Loucy (cell line): ENCODE results near the gene SLC4A3.

Source experiments
- H2AFZ ChIP-seq: fragments of 200-600 bp; sonication (generic); 2 replicates; pipeline ENCODE4 v1.6.0; 2016; ENCODE audit warnings: antibody characterized with exemption, mild to moderate bottlenecking, low read length, moderate library complexity
- H3F3A ChIP-seq: fragments of 200-600 bp; 2 replicates; pipeline ENCODE4 v1.6.0; 2016; ENCODE audit warnings: antibody characterized with exemption, low read depth, mild to moderate bottlenecking
- H3K27me3 ChIP-seq: fragments of 200-600 bp; sonication (generic); 2 replicates; pipeline ENCODE4 v1.6.1; 2014; ENCODE audit warnings: low read length, mild to moderate bottlenecking; ENCODE audit not compliant: insufficient read depth, poor library complexity, severe bottlenecking
- H3K36me3 ChIP-seq: fragments of 200-600 bp; sonication (generic); 2 replicates; pipeline ENCODE4 v1.6.1; 2016; ENCODE audit warnings: low read length; ENCODE audit not compliant: insufficient read depth
- H3K4me1 ChIP-seq: fragments of 200-600 bp; sonication (generic); 2 replicates; pipeline ENCODE4 v1.5.1; 2014; ENCODE audit warnings: low read length, mild to moderate bottlenecking; ENCODE audit not compliant: insufficient read depth, poor library complexity, severe bottlenecking
- H3K4me2 ChIP-seq: fragments of 200-600 bp; sonication (generic); 2 replicates; pipeline ENCODE4 v1.6.0; 2014; ENCODE audit warnings: antibody characterized with exemption, low read length, low read depth, mild to moderate bottlenecking; ENCODE audit not compliant: poor library complexity, severe bottlenecking
- H3K4me3 ChIP-seq: fragments of 200-600 bp; sonication (generic); 2 replicates; pipeline ENCODE4 v1.5.1; 2014; ENCODE audit warnings: low read length, mild to moderate bottlenecking, mixed read lengths; ENCODE audit not compliant: poor library complexity, severe bottlenecking
- H3K79me2 ChIP-seq: fragments of 200-600 bp; sonication (generic); 2 replicates; pipeline ENCODE4 v1.6.1; 2014; ENCODE audit warnings: low read length; ENCODE audit not compliant: insufficient read depth
- H3K9ac ChIP-seq: fragments of 200-600 bp; sonication (generic); 2 replicates; pipeline ENCODE4 v1.6.0; 2014; ENCODE audit warnings: mild to moderate bottlenecking, low read depth, low read length, moderate library complexity; ENCODE audit not compliant: poor library complexity, severe bottlenecking
- H3K9me2 ChIP-seq: fragments of 200-600 bp; sonication (generic); replicated peaks from 2 replicates; pipeline ENCODE4 v1.6.1; 2016; ENCODE audit warnings: low read depth, low read length, mixed read lengths
- H3K9me3 ChIP-seq: fragments of 200-600 bp; sonication (generic); 2 replicates; pipeline ENCODE4 v1.6.1; 2014; ENCODE audit warnings: mild to moderate bottlenecking, antibody characterized with exemption, low read length, low read depth; ENCODE audit not compliant: insufficient read depth
- H4K20me1 ChIP-seq: fragments of 200-600 bp; sonication (generic); 2 replicates; pipeline ENCODE4 v1.6.0; 2014; ENCODE audit warnings: antibody characterized with exemption, low read length, mild to moderate bottlenecking; ENCODE audit not compliant: insufficient read depth, poor library complexity, severe bottlenecking
- EZH2phosphoT487 ChIP-seq: fragments of 200-600 bp; IDR thresholded peaks from 2 replicates; pipeline ENCODE4 v1.6.1; 2018; ENCODE audit warnings: antibody characterized with exemption, mild to moderate bottlenecking, moderate library complexity, borderline replicate concordance
- TF ChIP-seq, protein P1 (sequence below): fragments of 200-600 bp; sonication (generic); conservative IDR thresholded peaks from 2 replicates; pipeline ENCODE4 v1.5.1; 2014; ENCODE audit warnings: mild to moderate bottlenecking, antibody characterized with exemption, low read length

SLC4A3 gene

GRCh38 chr2:219621935-219622334 lies 5.5 kb upstream of the SLC4A3 start:
- Histone ChIP-seq H3K9ac (no peak overlapping the region), H3K4me3 (no peak overlapping the region), H4K20me1 (no peaks in the 10 kb centered on the region), H3K4me2 (no peak overlapping the region), H3K79me2 (no peaks in the 10 kb centered on the region), H3K4me1 (no peaks in the 10 kb centered on the region), H3K9me3 (no peaks in the 10 kb centered on the region), H3K27me3 (peaks cover 8% of the 10 kb centered on the region), H3K9me2 (no peaks in the 10 kb centered on the region), H3K36me3 (no peaks in the 10 kb centered on the region), H2AFZ (no peak overlapping the region), H3F3A (no peaks in the 10 kb centered on the region)
- TF ChIP-seq, protein P1, sequence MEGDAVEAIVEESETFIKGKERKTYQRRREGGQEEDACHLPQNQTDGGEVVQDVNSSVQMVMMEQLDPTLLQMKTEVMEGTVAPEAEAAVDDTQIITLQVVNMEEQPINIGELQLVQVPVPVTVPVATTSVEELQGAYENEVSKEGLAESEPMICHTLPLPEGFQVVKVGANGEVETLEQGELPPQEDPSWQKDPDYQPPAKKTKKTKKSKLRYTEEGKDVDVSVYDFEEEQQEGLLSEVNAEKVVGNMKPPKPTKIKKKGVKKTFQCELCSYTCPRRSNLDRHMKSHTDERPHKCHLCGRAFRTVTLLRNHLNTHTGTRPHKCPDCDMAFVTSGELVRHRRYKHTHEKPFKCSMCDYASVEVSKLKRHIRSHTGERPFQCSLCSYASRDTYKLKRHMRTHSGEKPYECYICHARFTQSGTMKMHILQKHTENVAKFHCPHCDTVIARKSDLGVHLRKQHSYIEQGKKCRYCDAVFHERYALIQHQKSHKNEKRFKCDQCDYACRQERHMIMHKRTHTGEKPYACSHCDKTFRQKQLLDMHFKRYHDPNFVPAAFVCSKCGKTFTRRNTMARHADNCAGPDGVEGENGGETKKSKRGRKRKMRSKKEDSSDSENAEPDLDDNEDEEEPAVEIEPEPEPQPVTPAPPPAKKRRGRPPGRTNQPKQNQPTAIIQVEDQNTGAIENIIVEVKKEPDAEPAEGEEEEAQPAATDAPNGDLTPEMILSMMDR, result no peak
- TF ChIP-seq EZH2phosphoT487, result no peak

DNA sequence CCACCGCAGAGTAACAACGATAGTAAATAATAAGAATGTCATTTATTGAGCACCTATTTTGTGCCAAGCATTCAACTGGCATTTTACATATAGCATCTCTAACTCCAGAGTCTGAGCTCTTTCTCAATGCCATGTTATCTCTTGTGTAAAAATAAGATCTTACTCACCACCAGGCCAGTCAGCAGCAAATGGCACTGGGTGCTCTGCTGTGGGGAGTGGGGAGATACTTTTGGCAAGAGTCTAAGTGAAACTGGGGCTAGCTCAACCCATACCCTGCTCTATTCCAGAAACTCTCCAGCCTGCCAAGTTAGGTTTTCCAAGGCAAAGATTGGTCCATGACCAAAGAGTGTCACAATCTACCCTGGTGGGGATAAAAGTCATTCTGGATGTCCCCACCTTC lies 5.0 kb upstream of the SLC4A3 start:
- Histone ChIP-seq H3K79me2 (no peaks in the 10 kb centered on the region), H3K4me2 (no peak overlapping the region), H3K9me2 (no peaks in the 10 kb centered on the region), H3K4me3 (no peak overlapping the region), H4K20me1 (no peaks in the 10 kb centered on the region), H3K9me3 (no peaks in the 10 kb centered on the region), H2AFZ (no peak overlapping the region), H3K9ac (no peak overlapping the region), H3F3A (no peaks in the 10 kb centered on the region), H3K4me1 (no peaks in the 10 kb centered on the region), H3K27me3 (peaks cover 10% of the 10 kb centered on the region), H3K36me3 (no peaks in the 10 kb centered on the region)
- TF ChIP-seq, protein P1, result no peak
- no peak for TF ChIP-seq EZH2phosphoT487

- H3F3A ChIP-seq, result no peaks in the 10 kb centered on the region
- no peaks in the 10 kb centered on the region for H3K4me1 ChIP-seq
- H3K4me2 ChIP-seq, result no peak overlapping the region
- H3K9ac ChIP-seq, result no peak overlapping the region
- no peaks in the 10 kb centered on the region for H3K36me3 ChIP-seq
- no peak for TF ChIP-seq EZH2phosphoT487
- TF ChIP-seq, protein P1, result no peak
- H2AFZ ChIP-seq, result no peak overlapping the region
- peaks cover 10% of the 10 kb centered on the region for H3K27me3 ChIP-seq
- H3K9me3 ChIP-seq, result no peaks in the 10 kb centered on the region
- no peaks in the 10 kb centered on the region for H3K9me2 ChIP-seq
- no peak overlapping the region for H3K4me3 ChIP-seq
- H4K20me1 ChIP-seq, result no peaks in the 10 kb centered on the region
- H3K79me2 ChIP-seq, result no peaks in the 10 kb centered on the region
Measured at GRCh38 chr2:219624565-219624964, 2.9 kb upstream of the SLC4A3 start.
